Measurements from ENCODE around the gene SPHK2. TPM values are rescaled to one million over a fixed set of nuclear protein-coding genes. Genes with fewer than 3 reads are reported as not detected.

SPHK2 gene
- total and polyA plus RNA-seq, 2 experiments from 2014 or later: 18.3 to 50.3 TPM

DNA sequence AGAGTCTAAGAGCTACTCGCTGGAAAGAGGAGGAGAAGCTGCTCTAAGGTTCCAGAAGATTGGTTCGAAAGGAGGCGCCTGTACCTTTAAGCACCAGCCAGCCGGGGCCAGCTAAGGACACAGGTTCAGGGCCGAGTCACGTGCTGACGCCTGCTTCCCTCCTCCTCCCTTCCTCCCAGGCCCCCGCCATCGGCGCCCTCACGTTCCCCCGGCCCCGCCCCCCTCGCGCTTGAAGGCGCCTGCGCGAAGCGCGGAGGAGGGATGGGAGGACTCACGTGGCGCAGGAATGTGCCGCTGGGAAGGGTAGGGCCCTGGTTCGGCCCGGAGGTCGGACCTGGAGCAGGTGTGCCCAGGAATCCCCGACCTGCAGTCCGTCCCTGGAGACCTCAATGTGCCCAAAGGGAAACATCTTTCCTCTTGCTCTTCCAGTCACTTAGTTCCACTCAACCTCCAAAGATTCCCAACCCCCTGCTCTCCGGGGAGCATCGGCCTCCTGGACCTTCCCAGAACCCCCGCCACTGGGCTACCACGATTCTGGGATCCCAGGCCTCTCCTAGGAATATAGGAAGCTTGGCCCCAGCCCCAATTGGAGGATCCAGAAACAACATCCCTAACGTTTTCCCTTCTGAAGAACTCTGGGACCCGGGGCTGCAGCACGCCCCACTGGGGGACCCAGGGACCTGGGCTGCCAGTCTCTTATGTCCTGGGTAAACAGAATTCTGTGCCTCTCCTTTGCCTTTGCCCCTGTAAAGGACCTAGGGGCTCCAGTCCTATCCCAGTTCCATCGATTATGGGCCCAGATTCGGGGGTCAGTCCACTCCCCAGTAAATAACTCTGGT is 15.3 kb downstream of the SPHK2 start:
- H3K36me3 ChIP-seq (ENCODE audit: insufficient read depth): no peaks in the 10 kb centered on the region
- no peaks in the 10 kb centered on the region for H3K9me2 ChIP-seq (ENCODE audit: insufficient read depth)
- TF ChIP-seq EZH2 (IDR thresholded peaks at IDR 0.05; ENCODE audit: low read depth, unreplicated experiment) (no peak), STAT1 (IDR thresholded peaks at IDR 0.05; ENCODE audit: unreplicated experiment) (no peak), CREB1 (CRISPR knock-in tag; IDR thresholded peaks at IDR 0.05; ENCODE audit: low read depth) (peak; percentile 45; the same call in 1 of the 2 replicates), POLR2AphosphoS5 (IDR thresholded peaks at IDR 0.05; ENCODE audit: low read depth) (peak; percentile 62), ZNF331 (CRISPR knock-in tag; IDR thresholded peaks at IDR 0.05; ENCODE audit: low read depth) (no peak)
- TF ChIP-seq, protein P1, sequence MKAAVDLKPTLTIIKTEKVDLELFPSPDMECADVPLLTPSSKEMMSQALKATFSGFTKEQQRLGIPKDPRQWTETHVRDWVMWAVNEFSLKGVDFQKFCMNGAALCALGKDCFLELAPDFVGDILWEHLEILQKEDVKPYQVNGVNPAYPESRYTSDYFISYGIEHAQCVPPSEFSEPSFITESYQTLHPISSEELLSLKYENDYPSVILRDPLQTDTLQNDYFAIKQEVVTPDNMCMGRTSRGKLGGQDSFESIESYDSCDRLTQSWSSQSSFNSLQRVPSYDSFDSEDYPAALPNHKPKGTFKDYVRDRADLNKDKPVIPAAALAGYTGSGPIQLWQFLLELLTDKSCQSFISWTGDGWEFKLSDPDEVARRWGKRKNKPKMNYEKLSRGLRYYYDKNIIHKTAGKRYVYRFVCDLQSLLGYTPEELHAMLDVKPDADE (IDR thresholded peaks at IDR 0.05): peak; percentile 32; the same call in 1 of the 2 replicates
- no peaks in the 10 kb centered on the region for H3K79me2 ChIP-seq (replicated peaks; ENCODE audit: insufficient read depth)
- peak overlapping the region; percentile 72 for H3K4me3 Mint-ChIP-seq
- H3K27me3 ChIP-seq (ENCODE audit: insufficient read depth): peaks cover 14% of the 10 kb centered on the region
- DNase-seq (ENCODE audit: low spot score): peak; percentile 99
- peak overlapping the region; percentile 88 for H3K27ac ChIP-seq (ENCODE audit: low read depth)
- H3K4me2 ChIP-seq: peak overlapping the region; percentile 96
- peaks cover 37% of the 10 kb centered on the region for H3K4me1 ChIP-seq (ENCODE audit: insufficient read depth)
- no peak overlapping the region for H2AFZ ChIP-seq
- H4K20me1 ChIP-seq (replicated peaks; ENCODE audit: insufficient read depth): no peaks in the 10 kb centered on the region
- H3F3A ChIP-seq (replicated peaks; ENCODE audit: low read depth): peaks cover 47% of the 10 kb centered on the region
- peaks cover 36% of the 10 kb centered on the region for H3K4me1 Mint-ChIP-seq
- H3K9me3 Mint-ChIP-seq: no peaks in the 10 kb centered on the region; the same call in 2 of the 3 replicates
- ATAC-seq: peak; percentile 6
- H3K36me3 Mint-ChIP-seq (ENCODE audit: low read depth): peaks cover 16% of the 10 kb centered on the region
- H3K27ac Mint-ChIP-seq: peak overlapping the region; percentile 93
- peaks cover 35% of the 10 kb centered on the region for H3K27me3 Mint-ChIP-seq (ENCODE audit: insufficient read depth, low read depth, poor library complexity)
- peak overlapping the region; percentile 75 for H3K4me3 ChIP-seq

DNA sequence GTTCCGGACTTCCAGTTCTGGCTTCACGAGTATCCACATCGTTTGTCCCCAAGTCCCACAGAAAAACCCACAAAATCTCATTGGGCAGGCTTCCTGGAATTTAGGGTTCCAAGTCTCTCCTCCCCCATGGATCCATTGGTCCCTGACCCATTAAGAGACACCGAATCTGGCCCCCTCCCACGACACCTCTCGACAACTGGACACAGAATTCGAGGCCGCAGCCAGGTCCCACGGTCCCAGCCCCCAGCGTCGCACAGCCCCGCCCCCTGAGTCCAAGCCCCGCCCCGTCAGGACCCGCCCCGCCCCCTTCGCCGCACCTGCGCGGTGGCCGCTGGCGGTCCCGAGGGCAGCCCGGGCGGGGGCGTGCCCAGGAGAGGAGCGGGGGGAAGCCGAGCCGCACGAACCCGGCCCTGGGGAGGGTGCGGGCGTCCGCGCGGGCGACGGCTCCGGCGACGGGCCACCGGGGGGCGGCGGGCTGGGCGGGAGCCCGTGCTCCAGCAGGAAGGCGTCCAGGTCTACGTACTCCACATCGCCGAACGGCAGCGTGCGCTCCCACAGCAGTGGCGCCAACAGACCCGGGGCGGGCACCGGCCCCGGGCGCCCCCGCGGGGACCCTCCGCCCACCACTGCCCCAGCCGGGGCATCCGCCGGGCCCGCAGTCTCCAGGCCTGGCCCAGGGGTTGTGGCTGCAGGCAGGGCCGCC is 16.1 kb downstream of the SPHK2 start:
- peak overlapping the region; percentile 75 for H3K4me3 ChIP-seq
- Mint-ChIP-seq H3K27ac (peak overlapping the region; percentile 93; the same call in 1 of the 2 replicates), H3K4me1 (peaks cover 41% of the 10 kb centered on the region), H3K36me3 (ENCODE audit: low read depth) (peaks cover 21% of the 10 kb centered on the region), H3K9me3 (no peaks in the 10 kb centered on the region; the same call in 2 of the 3 replicates), H3K4me3 (peak overlapping the region; percentile 81), H3K27me3 (ENCODE audit: insufficient read depth, low read depth, poor library complexity) (peaks cover 31% of the 10 kb centered on the region)
- H3K27ac ChIP-seq (ENCODE audit: low read depth): peak overlapping the region; percentile 88; the same call in 1 of the 2 replicates
- DNase-seq (ENCODE audit: low spot score): peak; percentile 79
- H2AFZ ChIP-seq: no peak overlapping the region
- H3K36me3 ChIP-seq (ENCODE audit: insufficient read depth): no peaks in the 10 kb centered on the region
- H3K9me2 ChIP-seq (ENCODE audit: insufficient read depth): no peaks in the 10 kb centered on the region
- TF ChIP-seq POLR2AphosphoS5 (IDR thresholded peaks at IDR 0.05; ENCODE audit: low read depth): peak; percentile 16; the same call in 1 of the 2 replicates
- no peak for TF ChIP-seq CREB1 (CRISPR knock-in tag; IDR thresholded peaks at IDR 0.05; ENCODE audit: low read depth)
- no peak for TF ChIP-seq ZNF331 (CRISPR knock-in tag; IDR thresholded peaks at IDR 0.05; ENCODE audit: low read depth)
- TF ChIP-seq ZNF114 (CRISPR knock-in tag; IDR thresholded peaks at IDR 0.05): no peak
- H3K79me2 ChIP-seq (replicated peaks; ENCODE audit: insufficient read depth): no peaks in the 10 kb centered on the region
- H4K20me1 ChIP-seq (replicated peaks; ENCODE audit: insufficient read depth): no peaks in the 10 kb centered on the region
- peak overlapping the region; percentile 96 for H3K4me2 ChIP-seq
- H3K4me1 ChIP-seq (ENCODE audit: insufficient read depth): peaks cover 43% of the 10 kb centered on the region
- H3F3A ChIP-seq (replicated peaks; ENCODE audit: low read depth): peaks cover 45% of the 10 kb centered on the region
- peaks cover 14% of the 10 kb centered on the region for H3K27me3 ChIP-seq (ENCODE audit: insufficient read depth)
- ATAC-seq: peak; percentile 3

Data from GM23338 (cell line).